Stimulated activated CD8-positive, alpha-beta memory T cell treated with anti-CD3 and anti-CD28 coated beads, Interleukin-7, amount 100 ng/mL, for 24 hours (primary cell): ENCODE results near the gene GTF2A2.
"Not testable (repeated sequence)": the region's sequence is repeated elsewhere in the genome, so short reads cannot be mapped to it uniquely, and the experiment has no call there.

ENCODE experiments used
- DNase-seq: peaks from one replicate; pipeline ENCODE4 v3.0.0-alpha.2; 2020; ENCODE audit warnings: low read depth

Gene GTF2A2

GRCh38 chr15:59656897-59657634 is at the start of gene GTF2A2:
GTF2A2 (minus strand) TSS chr15:59657515; CDS start chr15:59652277, 5,238 bp downstream.
- DNase-seq, result peak; percentile 90

- no peak for DNase-seq
These were observed 46.9 kb upstream of the GTF2A2 start for GRCh38 chr15:59703979-59704796.

DNA sequence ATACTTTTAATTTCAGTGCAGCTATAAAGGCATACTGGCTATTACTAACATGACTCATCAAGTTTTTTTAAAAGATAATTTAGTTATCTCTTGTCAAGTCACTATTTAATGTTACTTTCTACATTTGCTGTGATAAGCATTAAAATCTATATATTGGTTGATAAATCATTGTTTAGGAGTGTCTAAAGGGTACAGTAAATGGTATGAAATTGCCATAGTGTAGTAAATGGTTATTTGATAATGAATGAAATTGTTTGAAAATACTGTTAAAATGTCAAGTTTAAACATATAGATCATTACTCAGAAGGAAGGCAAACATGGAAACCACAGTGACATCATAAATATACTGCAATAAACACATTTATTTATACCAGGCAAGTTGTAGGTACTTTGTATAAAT is 45.0 kb upstream of the GTF2A2 start:
- no peak for DNase-seq

DNA sequence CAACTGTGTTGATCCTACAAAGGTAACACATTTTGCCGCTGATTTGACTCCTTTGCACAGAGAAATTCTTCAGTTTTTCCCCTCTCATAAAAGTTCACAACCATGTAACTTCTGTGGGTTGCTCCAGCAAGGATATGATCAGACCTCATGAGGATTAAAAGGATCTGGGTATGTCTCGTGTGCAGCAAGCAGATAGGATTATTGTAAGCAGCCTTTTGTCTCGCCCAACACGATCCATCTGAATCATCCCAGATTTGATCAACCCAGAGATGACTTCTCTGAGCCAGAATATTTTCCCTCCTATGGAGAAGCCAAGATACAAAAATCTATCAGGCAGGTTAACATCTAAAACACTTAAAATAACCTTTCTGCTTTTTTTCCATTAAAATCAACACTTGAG is 44.6 kb upstream of the GTF2A2 start:
- no peak for DNase-seq

- no peak for DNase-seq
These were observed 42.6 kb upstream of the GTF2A2 start for GRCh38 chr15:59699810-59700431.

DNA sequence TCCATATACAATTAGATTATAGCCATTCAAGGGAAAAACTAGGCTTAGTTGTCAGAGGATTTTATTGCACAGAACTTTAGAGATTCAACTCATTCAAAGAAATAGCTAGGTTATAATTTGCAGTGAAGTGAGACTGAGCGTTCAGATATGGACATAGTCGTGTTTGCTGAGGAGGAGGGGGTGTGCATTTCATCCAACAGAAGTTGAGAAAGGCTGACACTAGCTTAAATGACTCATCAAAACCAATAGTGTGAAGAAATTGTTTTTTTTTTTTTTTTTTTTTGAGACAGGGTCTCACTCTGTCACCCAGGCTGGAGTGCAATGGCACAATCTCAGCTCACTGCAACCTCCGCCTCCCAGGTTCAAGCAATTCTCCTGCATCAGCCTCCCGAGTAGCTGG is 40.8 kb upstream of the GTF2A2 start:
- DNase-seq, result not testable (repeated sequence)

- DNase-seq, result no peak
These were observed 39.0 kb upstream of the GTF2A2 start for GRCh38 chr15:59696332-59696731.

DNA sequence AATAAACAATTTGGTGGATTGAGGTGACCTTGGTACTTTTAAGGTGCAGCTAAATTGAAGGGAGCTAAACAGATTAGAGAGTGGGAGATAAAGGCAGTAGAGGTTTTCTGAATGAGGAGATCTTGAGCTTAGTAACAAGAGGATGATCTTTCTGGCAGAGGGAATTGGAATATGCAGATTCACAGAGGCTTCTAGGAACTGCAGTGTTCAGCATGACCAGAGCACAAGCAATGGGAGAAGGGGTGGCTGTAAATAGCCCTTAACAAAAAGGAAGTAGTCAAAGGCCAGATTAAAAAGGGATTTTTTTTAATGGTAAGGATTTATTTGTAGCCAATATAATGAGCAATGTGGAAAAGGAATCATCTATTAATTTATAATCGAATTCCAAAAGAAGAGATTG is 37.5 kb upstream of the GTF2A2 start:
- DNase-seq, result no peak

- no peak for DNase-seq
These were observed 34.0 kb upstream of the GTF2A2 start for GRCh38 chr15:59691194-59691805.

DNA sequence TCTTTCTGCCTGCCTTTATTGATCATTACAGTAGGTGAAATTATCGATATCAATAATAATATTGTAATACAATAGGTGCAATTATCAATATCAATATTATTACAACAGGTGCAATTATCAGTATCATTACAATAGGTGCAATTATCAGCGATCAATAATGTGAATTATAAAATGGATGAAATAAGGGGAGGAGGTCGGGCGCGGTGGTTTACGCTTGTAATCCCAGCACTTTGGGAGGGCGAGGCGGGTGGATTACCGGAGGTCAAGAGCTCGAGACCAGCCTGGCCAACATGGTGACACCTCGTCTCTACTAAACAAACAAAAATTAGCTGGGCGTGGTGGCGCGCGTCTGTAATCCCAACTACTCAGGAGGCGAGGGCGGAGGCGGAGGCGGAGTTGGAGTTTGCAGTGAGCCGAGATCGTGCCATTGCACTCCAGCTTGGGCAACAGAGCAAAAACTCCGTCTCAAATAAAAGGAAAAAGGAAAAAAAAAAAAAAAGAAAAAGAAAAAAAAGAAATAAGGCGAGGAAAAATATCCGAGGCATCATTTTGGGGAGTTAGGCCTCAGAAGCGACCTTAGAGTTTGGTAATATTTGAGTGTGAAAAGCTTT is 32.4 kb upstream of the GTF2A2 start:
- peak; percentile 27 for DNase-seq

GRCh38 chr15:59688782-59689625 is 31.7 kb upstream of the GTF2A2 start, which contains the start of gene BNIP2:
BNIP2 (minus strand) TSS chr15:59689320; CDS start chr15:59682457, 6,863 bp downstream.
- DNase-seq, result peak; percentile 98

- DNase-seq, result no peak
These were observed 31.1 kb upstream of the GTF2A2 start for GRCh38 chr15:59688423-59688781.

DNA sequence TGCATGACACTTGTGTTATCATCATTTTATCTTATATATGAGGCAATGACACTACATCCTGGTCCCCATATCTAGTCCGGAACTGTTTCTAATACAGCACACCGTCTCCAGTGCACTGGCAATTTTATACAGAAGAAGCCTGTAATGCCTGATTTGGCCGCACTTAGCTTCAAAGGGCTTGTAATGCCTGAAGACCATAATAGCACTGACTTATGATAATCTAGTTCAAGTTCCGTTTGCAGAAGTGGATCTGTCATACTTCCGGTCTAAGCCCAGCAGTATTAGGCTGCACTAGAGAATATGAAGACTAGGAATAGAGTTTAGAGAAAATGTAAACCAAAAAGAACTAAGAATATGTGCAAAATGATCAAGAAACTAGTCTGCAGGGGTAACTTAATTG is 30.5 kb upstream of the GTF2A2 start:
- no peak for DNase-seq

DNA sequence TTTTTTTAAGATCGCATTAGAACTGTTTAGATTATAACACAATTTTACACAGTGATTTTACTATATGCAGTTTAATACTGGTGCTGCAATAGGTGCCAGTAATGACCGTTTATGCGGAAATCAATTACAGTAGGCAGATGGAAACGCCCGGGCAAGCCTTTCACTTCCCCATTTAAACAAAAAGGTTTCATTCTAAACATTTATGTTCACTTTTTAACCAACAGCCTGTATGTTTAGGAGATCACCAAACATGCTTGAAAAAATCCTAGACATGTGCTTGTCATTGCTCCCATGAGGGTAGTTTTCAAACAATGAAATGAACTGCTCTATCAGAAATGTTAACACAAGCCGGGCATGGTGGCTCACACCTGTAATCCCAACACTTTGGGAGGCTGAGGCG is 29.1 kb upstream of the GTF2A2 start:
- DNase-seq, result no peak

GRCh38 chr15:59685737-59686297 is 28.5 kb upstream of the GTF2A2 start:
- DNase-seq, result no peak

GRCh38 chr15:59680870-59681269 is 23.6 kb upstream of the GTF2A2 start:
- no peak for DNase-seq

GRCh38 chr15:59680346-59680745 is 23.0 kb upstream of the GTF2A2 start:
- DNase-seq, result no peak

GRCh38 chr15:59678620-59679019 is 21.3 kb upstream of the GTF2A2 start:
- DNase-seq, result no peak

- no peak for DNase-seq
These were observed 20.9 kb upstream of the GTF2A2 start for GRCh38 chr15:59678172-59678571.

- DNase-seq, result no peak
These were observed 19.2 kb upstream of the GTF2A2 start for GRCh38 chr15:59676565-59676964.
